Measurements from ENCODE around the gene LIPE. TPM values are rescaled to one million over a fixed set of nuclear protein-coding genes. Genes with fewer than 3 reads are reported as not detected.

The LIPE gene
- total RNA-seq, 6 donors from 2014 or later: 1.3 to 6.2 (median 4.2) TPM

GRCh38 chr19:42406111-42406510 is 21.1 kb downstream of the LIPE start:
- no peaks in the 10 kb centered on the region for H3K27me3 ChIP-seq
- 98 to 100% methylated on average over 1 to 11 of the region's 11 CpGs for WGBS, 2 donors
- no peaks in the 10 kb centered on the region for H3K36me3 ChIP-seq
- peaks cover 5 to 16% (median 14%) of the 10 kb centered on the region in 4 donors for H3K4me1 ChIP-seq
- H3K27ac ChIP-seq: no peak overlapping the region
- H3K4me3 ChIP-seq: no peak overlapping the region
- ATAC-seq (ENCODE audit: low FRiP score in 2 of 2) (no peak), DNase-seq (no peak)
- no peaks in the 10 kb centered on the region for H3K9me3 ChIP-seq
- TF ChIP-seq EP300 (IDR thresholded peaks at IDR 0.05) (no peak), POLR2AphosphoS5 (IDR thresholded peaks at IDR 0.05) (no peak)
- TF ChIP-seq, protein P1, sequence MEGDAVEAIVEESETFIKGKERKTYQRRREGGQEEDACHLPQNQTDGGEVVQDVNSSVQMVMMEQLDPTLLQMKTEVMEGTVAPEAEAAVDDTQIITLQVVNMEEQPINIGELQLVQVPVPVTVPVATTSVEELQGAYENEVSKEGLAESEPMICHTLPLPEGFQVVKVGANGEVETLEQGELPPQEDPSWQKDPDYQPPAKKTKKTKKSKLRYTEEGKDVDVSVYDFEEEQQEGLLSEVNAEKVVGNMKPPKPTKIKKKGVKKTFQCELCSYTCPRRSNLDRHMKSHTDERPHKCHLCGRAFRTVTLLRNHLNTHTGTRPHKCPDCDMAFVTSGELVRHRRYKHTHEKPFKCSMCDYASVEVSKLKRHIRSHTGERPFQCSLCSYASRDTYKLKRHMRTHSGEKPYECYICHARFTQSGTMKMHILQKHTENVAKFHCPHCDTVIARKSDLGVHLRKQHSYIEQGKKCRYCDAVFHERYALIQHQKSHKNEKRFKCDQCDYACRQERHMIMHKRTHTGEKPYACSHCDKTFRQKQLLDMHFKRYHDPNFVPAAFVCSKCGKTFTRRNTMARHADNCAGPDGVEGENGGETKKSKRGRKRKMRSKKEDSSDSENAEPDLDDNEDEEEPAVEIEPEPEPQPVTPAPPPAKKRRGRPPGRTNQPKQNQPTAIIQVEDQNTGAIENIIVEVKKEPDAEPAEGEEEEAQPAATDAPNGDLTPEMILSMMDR (IDR thresholded peaks at IDR 0.05): no peak

GRCh38 chr19:42403586-42403985 is 23.6 kb downstream of the LIPE start:
- H3K27me3 ChIP-seq: no peaks in the 10 kb centered on the region
- H3K36me3 ChIP-seq: no peaks in the 10 kb centered on the region
- H3K9me3 ChIP-seq: no peaks in the 10 kb centered on the region
- H3K4me1 ChIP-seq: peaks cover 9 to 15% (median 14%) of the 10 kb centered on the region in 4 donors
- ATAC-seq (ENCODE audit: low FRiP score in 2 of 2) (no peak), DNase-seq (no peak)
- WGBS, 2 donors: 93 to 96% methylated on average over 10 of the region's 10 CpGs
- H3K27ac ChIP-seq: no peak overlapping the region
- no peak overlapping the region for H3K4me3 ChIP-seq
- no peak for TF ChIP-seq EP300 (IDR thresholded peaks at IDR 0.05)
- no peak for TF ChIP-seq POLR2AphosphoS5 (IDR thresholded peaks at IDR 0.05)
- TF ChIP-seq POLR2A (IDR thresholded peaks at IDR 0.05): no peak
- TF ChIP-seq, protein P1 (IDR thresholded peaks at IDR 0.05): no peak

DNA sequence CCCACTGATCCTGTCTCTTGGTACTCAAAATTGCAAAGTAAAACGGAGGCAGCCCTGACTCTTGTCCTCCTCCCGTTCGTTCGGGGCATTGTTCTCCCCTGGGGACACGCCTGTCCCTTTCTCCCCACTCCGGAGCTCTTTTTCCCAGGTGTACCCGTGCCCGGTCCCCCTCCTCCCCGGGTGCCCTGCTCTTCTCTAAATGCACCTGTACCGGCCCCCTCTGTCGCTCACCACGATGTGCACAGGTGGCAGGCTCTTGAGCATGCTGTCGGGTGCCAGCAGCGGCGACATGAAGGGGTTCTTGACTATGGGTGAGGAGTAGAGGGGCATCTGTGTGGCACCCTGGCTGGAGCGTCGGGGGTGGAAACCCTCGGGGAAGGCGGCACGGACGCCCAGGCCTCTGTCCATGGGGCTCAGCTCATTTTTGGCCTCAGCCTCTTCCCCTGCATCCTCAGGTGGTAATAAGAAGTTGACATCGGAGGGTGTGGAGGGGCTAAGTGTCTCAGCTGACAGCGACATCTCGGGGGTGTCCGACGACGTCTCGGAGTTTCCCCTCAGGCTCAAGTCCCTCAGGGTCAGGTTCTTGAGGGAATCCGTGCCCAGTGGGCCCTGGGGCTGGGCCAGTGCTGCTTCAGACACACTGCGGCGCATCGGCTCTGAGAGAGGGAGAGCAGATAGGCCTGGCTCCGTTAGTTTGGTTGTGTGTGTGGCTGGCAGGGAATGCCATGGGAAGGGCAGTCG is 24.6 kb downstream of the LIPE start:
- peak overlapping the region in 3 of 4 donors; percentile 55 to 70 (median 65) for H3K4me3 ChIP-seq
- H3K9me3 ChIP-seq: no peaks in the 10 kb centered on the region
- DNase-seq: no peak
- TF ChIP-seq, protein P1 (IDR thresholded peaks at IDR 0.05): no peak
- TF ChIP-seq POLR2A (IDR thresholded peaks at IDR 0.05) (no peak), POLR2AphosphoS5 (IDR thresholded peaks at IDR 0.05) (no peak), EP300 (IDR thresholded peaks at IDR 0.05) (no peak)
- no peaks in the 10 kb centered on the region for H3K36me3 ChIP-seq
- no peak for ATAC-seq (ENCODE audit: low FRiP score in 2 of 2)
- 61 to 63% methylated on average over 18 to 33 of the region's 34 CpGs for WGBS, 2 donors
- H3K27ac ChIP-seq: peak overlapping the region in 2 of 4 donors; percentile 55 to 77
- H3K4me1 ChIP-seq: peaks cover 13 to 20% (median 18%) of the 10 kb centered on the region in 4 donors
- H3K27me3 ChIP-seq: no peaks in the 10 kb centered on the region

- Histone ChIP-seq H3K4me1 (peaks cover 17 to 25% (median 22%) of the 10 kb centered on the region in 4 donors), H3K36me3 (no peaks in the 10 kb centered on the region), H3K9me3 (no peaks in the 10 kb centered on the region), H3K4me3 (peak overlapping the region; percentile 50 to 70 (median 60)), H3K27me3 (no peaks in the 10 kb centered on the region), H3K27ac (peak overlapping the region; percentile 55 to 77 (median 64))
- ATAC-seq (ENCODE audit: low FRiP score in 2 of 2): peak; percentile 73 to 79
- TF ChIP-seq POLR2AphosphoS5 (IDR thresholded peaks at IDR 0.05) (no peak), POLR2A (IDR thresholded peaks at IDR 0.05) (peak in 1 of 4 donors; percentile 47)
- TF ChIP-seq, protein P1 (IDR thresholded peaks at IDR 0.05): peak; percentile 59 to 73 (median 69)
- 1% methylated on average over 27 to 46 of the region's 80 CpGs for WGBS, 2 donors
- peak; percentile 75 to 95 for DNase-seq
Observed at GRCh38 chr19:42401365-42402303, 25.6 kb downstream of the LIPE start.
